Measurements from ENCODE around the gene PXK. TPM values are rescaled to one million over a fixed set of nuclear protein-coding genes. Genes with fewer than 3 reads are reported as not detected.

The PXK gene
- total and polyA plus RNA-seq, 10 of the 15 experiments (the other 5 are each of a cell fraction or from before 2014, with no cell fraction given), result 8.4 to 38.0 (median 27.6) TPM

DNA sequence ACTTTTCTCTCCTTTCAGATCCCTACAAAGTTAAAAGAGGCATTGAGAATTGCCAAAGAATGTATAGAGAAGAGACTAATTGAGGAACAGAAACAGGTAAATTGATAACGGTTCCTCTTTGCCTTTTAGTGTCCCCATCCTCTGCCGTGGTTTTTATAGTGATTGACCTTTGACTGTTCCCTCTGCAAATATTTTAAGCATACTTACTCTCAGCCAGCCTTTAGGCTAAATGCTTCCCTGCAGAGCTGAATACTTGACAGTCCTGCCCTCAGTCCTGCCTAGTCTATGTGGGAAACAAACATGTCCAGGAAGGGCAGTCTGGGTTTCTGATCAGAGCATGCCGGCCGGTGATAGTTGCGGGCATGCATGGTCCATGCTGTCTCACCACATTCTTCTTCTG is 76.2 kb downstream of the PXK start:
- ChIA-PET POLR2A (interaction anchor here (0.7 kb wide), 2 partner anchors 17 to 22 kb away, joined by 3 to 4 read pairs; no protein-coding TSS in a partner anchor), CTCF (interaction anchor here (1.1 to 4.1 kb wide), 2 partner anchors 18 to 74 kb away, joined by 3 to 24 read pairs; no protein-coding TSS in a partner anchor), RAD21 (ENCODE audit: unreplicated experiment) (no interaction called here), SMC1A (ENCODE audit: uncharacterized antibody, unreplicated experiment) (interaction anchor here (1.1 to 5.4 kb wide), 4 partner anchors 9 to 84 kb away, joined by 3 to 36 read pairs (median 4); no protein-coding TSS in a partner anchor)
- Histone ChIP-seq H3K9ac (ENCODE audit: control insufficient read depth, insufficient read depth, low read length) (no peak overlapping the region), H3K4me2 (ENCODE audit: control insufficient read depth, insufficient read depth) (no peak overlapping the region; the same call in 1 of the 2 replicates), H3K27me3 (replicated peaks in 1 of 2; ENCODE audit: control insufficient read depth in 2 of 2, insufficient read depth in 2 of 2, low read length in 1 of 2) (no peaks in the 10 kb centered on the region), H3K79me2 (ENCODE audit: control insufficient read depth, insufficient read depth, low read length) (no peaks in the 10 kb centered on the region), H3K9me3 (replicated peaks; ENCODE audit: control insufficient read depth, insufficient read depth, low read length) (no peaks in the 10 kb centered on the region), H3K36me3 (ENCODE audit: control insufficient read depth in 2 of 2, insufficient read depth in 2 of 2, low read length in 1 of 2) (peaks cover 2 to 4% of the 10 kb centered on the region in 2 experiments; a peak in 3 of 4 replicates), H2AFZ (ENCODE audit: control insufficient read depth, low read depth, low read length) (no peak overlapping the region), H3K27ac (ENCODE audit: control insufficient read depth, insufficient read depth) (no peak overlapping the region), H4K20me1 (ENCODE audit: control insufficient read depth, insufficient read depth) (no peaks in the 10 kb centered on the region), H3K4me1 (ENCODE audit: control insufficient read depth, insufficient read depth, low read length) (peaks cover 4% of the 10 kb centered on the region; the same call in 1 of the 2 replicates), H3K4me3 (no peak overlapping the region)
- DNase-seq (ENCODE audit: low read depth, low spot score) (no peak), ATAC-seq (no peak), FAIRE-seq (no peak)
- no TSS peak for BruUV-seq (replicated peaks)
- in situ Hi-C loops (cut with MboI), result no loop called here
- TF ChIP-seq SPI1 (IDR thresholded peaks at IDR 0.05; ENCODE audit: borderline replicate concordance, insufficient read depth, low read depth, low read length), result peak; percentile 53; the same call in 1 of the 2 replicates
- TF ChIP-seq SUPT20H (IDR thresholded peaks at IDR 0.05; ENCODE audit: borderline replicate concordance, control insufficient read depth, low read depth, low read length), result no peak
- no peak for TF ChIP-seq NFYB (IDR thresholded peaks at IDR 0.05; ENCODE audit: insufficient read depth, low read depth, low read length)
- TF ChIP-seq, protein P1, sequence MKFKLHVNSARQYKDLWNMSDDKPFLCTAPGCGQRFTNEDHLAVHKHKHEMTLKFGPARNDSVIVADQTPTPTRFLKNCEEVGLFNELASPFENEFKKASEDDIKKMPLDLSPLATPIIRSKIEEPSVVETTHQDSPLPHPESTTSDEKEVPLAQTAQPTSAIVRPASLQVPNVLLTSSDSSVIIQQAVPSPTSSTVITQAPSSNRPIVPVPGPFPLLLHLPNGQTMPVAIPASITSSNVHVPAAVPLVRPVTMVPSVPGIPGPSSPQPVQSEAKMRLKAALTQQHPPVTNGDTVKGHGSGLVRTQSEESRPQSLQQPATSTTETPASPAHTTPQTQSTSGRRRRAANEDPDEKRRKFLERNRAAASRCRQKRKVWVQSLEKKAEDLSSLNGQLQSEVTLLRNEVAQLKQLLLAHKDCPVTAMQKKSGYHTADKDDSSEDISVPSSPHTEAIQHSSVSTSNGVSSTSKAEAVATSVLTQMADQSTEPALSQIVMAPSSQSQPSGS (IDR thresholded peaks at IDR 0.05; ENCODE audit: low read length), result no peak
- intact Hi-C loops (cut with micrococcal nuclease; ENCODE audit: unreplicated experiment), result no loop called here
- WGBS (ENCODE audit: insufficient coverage, insufficient replicate concordance, low lambda C conversion rate, missing lambda C conversion rate), result 61% methylated on average over 5 of the region's 5 CpGs
